PC-9 (cell line): ENCODE results near the gene ZDHHC9. TPM values are rescaled to one million over a fixed set of nuclear protein-coding genes. Genes with fewer than 3 reads are reported as not detected.
"Not testable (repeated sequence)": the region's sequence is repeated elsewhere in the genome, so short reads cannot be mapped to it uniquely, and the experiment has no call there.

ENCODE experiments used
- BruUV-seq: library from RNA; stranded (reverse); fragments of 400-500 nt; replicated peaks from 2 replicates; lab custom pipeline; 2021; lab: Mats Ljungman, UMichigan
- CTCF ChIA-PET: fragments of 300-600 bp; sonication (Branson Sonifier 250); formaldehyde crosslinking; loops from one replicate; lab custom pipeline; 2022; ENCODE audit warnings: antibody characterized with exemption; lab: Charles Lee
- POLR2A ChIA-PET: fragments of 300-600 bp; sonication (Branson Sonifier 250); formaldehyde crosslinking; loops from one replicate; lab custom pipeline; 2022; ENCODE audit warnings: antibody characterized with exemption; ENCODE audit not compliant: unreplicated experiment; lab: Charles Lee
- DNase-seq, 2 experiments: peaks; one replicate each; pipeline versions ENCODE4 v3.0.0 to v3.0.0-alpha.2; 2015 to 2022; ENCODE audit warnings: mixed read lengths in 1 of 2
- H2AFZ ChIP-seq: fragments of 200-600 bp; sonication (generic); 2 replicates; pipeline ENCODE4 v1.8.1; 2017; ENCODE audit warnings: antibody characterized with exemption
- H3F3A ChIP-seq: fragments of 200-600 bp; sonication (generic); 2 replicates; pipeline ENCODE4 v1.8.1; 2017; ENCODE audit warnings: antibody characterized with exemption, mild to moderate bottlenecking, low read depth; ENCODE audit not compliant: insufficient read depth
- H3K27ac ChIP-seq: fragments of 200-600 bp; sonication (generic); 2 replicates; pipeline ENCODE4 v1.6.1; 2016; ENCODE audit warnings: mixed run types
- H3K27me3 ChIP-seq: fragments of 200-600 bp; sonication (generic); 2 replicates; pipeline ENCODE4 v1.6.1; 2016; ENCODE audit warnings: low read depth, mixed run types; ENCODE audit not compliant: insufficient read depth
- H3K36me3 ChIP-seq: fragments of 200-600 bp; sonication (generic); 2 replicates; pipeline ENCODE4 v1.6.1; 2016; ENCODE audit warnings: low read depth, mixed run types
- H3K4me1 ChIP-seq: fragments of 200-600 bp; sonication (generic); replicated peaks from 2 replicates; pipeline ENCODE4 v1.6.1; 2016; ENCODE audit warnings: mixed run types; ENCODE audit not compliant: insufficient read depth
- H3K4me2 ChIP-seq: fragments of 200-600 bp; sonication (generic); 2 replicates; pipeline ENCODE4 v1.6.1; 2017; ENCODE audit warnings: mixed run types
- H3K4me3 ChIP-seq: fragments of 200-600 bp; sonication (generic); 2 replicates; pipeline ENCODE4 v1.6.1; 2016; ENCODE audit warnings: mixed run types
- H3K79me2 ChIP-seq: fragments of 200-600 bp; sonication (generic); 2 replicates; pipeline ENCODE4 v1.6.1; 2017; ENCODE audit warnings: low read depth, mixed run types
- H3K9me2 ChIP-seq: fragments of 200-600 bp; sonication (generic); 2 replicates; pipeline ENCODE4 v1.8.1; 2017; ENCODE audit warnings: mild to moderate bottlenecking; ENCODE audit not compliant: insufficient read depth
- H3K9me3 ChIP-seq: fragments of 200-600 bp; sonication (generic); 2 replicates; pipeline ENCODE4 v1.8.1; 2016; ENCODE audit warnings: low read depth; ENCODE audit not compliant: insufficient read depth
- H4K20me1 ChIP-seq: fragments of 200-600 bp; sonication (generic); 2 replicates; pipeline ENCODE4 v1.8.1; 2017; ENCODE audit not compliant: insufficient read depth
- EZH2 ChIP-seq: fragments of 200-600 bp; sonication (generic); IDR thresholded peaks from 2 replicates; pipeline ENCODE4 v1.8.0; 2017; ENCODE audit warnings: antibody characterized with exemption, low read depth
- intact Hi-C: fragments of 100-400 bp; cut with micrococcal nuclease; formaldehyde crosslinking; loops from one replicate; pipeline ENCODE4 v1.10.0; 2022; ENCODE audit not compliant: unreplicated experiment
- total RNA-seq: library from RNA; stranded (reverse); gene quantifications from 2 replicates; pipeline ENCODE4 v1.2.3, GENCODE V29; 2021
- TF ChIP-seq, protein P1 (sequence below): fragments of 200-600 bp; sonication (generic); conservative IDR thresholded peaks from 2 replicates; pipeline ENCODE4 v1.6.1; 2017; ENCODE audit warnings: mixed run types, antibody characterized with exemption, mild to moderate bottlenecking, moderate library complexity

ZDHHC9 gene
- total RNA-seq, 1 experiment from 2014 or later: 108 TPM

DNA sequence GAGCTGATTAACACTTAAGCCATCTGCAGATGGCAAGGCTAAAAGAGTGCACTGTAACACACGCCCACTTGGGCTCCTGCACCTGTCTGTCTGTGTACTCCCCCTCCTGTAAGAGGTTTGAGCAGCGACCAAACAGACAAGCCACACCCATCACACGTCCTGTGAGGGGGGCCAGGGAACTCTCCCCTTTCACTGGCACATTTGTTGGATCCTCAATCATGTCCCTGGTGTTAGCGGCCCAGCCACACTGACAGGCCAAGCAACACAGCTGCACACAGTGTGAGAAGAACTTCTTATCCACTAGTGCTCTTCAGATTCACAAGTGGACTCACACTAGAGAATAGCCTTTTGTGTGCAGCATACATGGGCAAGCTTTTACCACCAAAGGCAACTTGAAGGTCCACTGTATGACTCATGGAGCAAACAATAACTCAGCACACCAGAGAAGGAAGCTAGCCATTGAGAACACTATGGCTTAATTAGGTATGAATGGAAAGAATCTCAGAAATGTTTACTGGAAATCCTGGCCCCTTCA lies 33.2 kb upstream of the ZDHHC9 start:
- no TSS peak for BruUV-seq
- no peak for TF ChIP-seq EZH2
- TF ChIP-seq, protein P1, sequence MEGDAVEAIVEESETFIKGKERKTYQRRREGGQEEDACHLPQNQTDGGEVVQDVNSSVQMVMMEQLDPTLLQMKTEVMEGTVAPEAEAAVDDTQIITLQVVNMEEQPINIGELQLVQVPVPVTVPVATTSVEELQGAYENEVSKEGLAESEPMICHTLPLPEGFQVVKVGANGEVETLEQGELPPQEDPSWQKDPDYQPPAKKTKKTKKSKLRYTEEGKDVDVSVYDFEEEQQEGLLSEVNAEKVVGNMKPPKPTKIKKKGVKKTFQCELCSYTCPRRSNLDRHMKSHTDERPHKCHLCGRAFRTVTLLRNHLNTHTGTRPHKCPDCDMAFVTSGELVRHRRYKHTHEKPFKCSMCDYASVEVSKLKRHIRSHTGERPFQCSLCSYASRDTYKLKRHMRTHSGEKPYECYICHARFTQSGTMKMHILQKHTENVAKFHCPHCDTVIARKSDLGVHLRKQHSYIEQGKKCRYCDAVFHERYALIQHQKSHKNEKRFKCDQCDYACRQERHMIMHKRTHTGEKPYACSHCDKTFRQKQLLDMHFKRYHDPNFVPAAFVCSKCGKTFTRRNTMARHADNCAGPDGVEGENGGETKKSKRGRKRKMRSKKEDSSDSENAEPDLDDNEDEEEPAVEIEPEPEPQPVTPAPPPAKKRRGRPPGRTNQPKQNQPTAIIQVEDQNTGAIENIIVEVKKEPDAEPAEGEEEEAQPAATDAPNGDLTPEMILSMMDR: no peak
- no peaks in the 10 kb centered on the region for H3K27me3 ChIP-seq
- H3K4me3 ChIP-seq: no peak overlapping the region
- no peaks in the 10 kb centered on the region for H3K79me2 ChIP-seq
- ChIA-PET CTCF (no interaction called here), POLR2A (interaction anchor here (0.8 kb wide), 1 partner anchor 31 kb away, joined by 9 read pairs; no protein-coding TSS in a partner anchor)
- H3K4me2 ChIP-seq: peak overlapping the region; percentile 53
- no peaks in the 10 kb centered on the region for H4K20me1 ChIP-seq
- H3K9me2 ChIP-seq: no peaks in the 10 kb centered on the region
- H3K9me3 ChIP-seq: no peaks in the 10 kb centered on the region; the same call in 1 of the 2 replicates
- intact Hi-C loops: loop anchor here (1.0 kb wide), 2 partner anchors 28 to 34 kb away; partner anchors contain the start of gene ZDHHC9
- peak; percentile 53 to 95 for DNase-seq
- H3K27ac ChIP-seq: peak overlapping the region; percentile 82
- H3K4me1 ChIP-seq: peaks cover 26% of the 10 kb centered on the region
- peak overlapping the region; percentile 69 for H2AFZ ChIP-seq
- H3F3A ChIP-seq: peaks cover 16% of the 10 kb centered on the region; the same call in 1 of the 2 replicates
- no peaks in the 10 kb centered on the region for H3K36me3 ChIP-seq

DNA sequence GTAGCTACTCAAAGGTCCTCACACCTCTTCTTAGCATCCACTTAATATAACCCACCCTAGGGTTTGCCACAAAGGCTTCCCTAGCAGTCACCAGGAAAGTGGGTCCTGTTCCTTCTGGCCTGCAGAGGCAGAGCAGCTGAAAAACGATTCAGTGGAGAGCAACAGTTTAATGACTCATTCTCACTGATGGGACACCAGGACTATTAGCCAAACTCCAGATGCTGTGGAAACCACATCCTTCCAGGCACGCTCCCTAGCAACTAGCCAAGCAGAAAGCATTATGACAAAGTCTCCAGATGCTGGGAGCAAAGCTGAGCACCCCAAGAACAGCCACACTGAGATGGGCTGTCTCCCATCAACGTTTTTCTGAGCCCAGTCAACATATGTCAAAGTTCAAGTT lies 32.0 kb upstream of the ZDHHC9 start:
- Histone ChIP-seq H4K20me1 (no peaks in the 10 kb centered on the region), H3K79me2 (no peaks in the 10 kb centered on the region), H3K4me3 (no peak overlapping the region), H3K27me3 (0 out of 2 replicates have a peak, but pooled peaks cover 8% of the 10 kb centered on the region), H2AFZ (no peak overlapping the region), H3F3A (peaks cover 16% of the 10 kb centered on the region; the same call in 1 of the 2 replicates), H3K36me3 (no peaks in the 10 kb centered on the region), H3K9me2 (no peaks in the 10 kb centered on the region), H3K4me1 (peaks cover 26% of the 10 kb centered on the region), H3K9me3 (no peaks in the 10 kb centered on the region; the same call in 1 of the 2 replicates), H3K27ac (no peak overlapping the region), H3K4me2 (no peak overlapping the region)
- intact Hi-C loops: no loop called here
- ChIA-PET CTCF (no interaction called here), POLR2A (no interaction called here)
- TF ChIP-seq, protein P1: no peak
- no peak for TF ChIP-seq EZH2
- BruUV-seq: no TSS peak
- DNase-seq: peak; percentile 3 to 56

GRCh38 chrX:129872524-129872923 lies 28.8 kb upstream of the ZDHHC9 start:
- Histone ChIP-seq H3K27me3 (0 out of 2 replicates have a peak, but pooled peaks cover 8% of the 10 kb centered on the region), H3K9me2 (no peaks in the 10 kb centered on the region), H2AFZ (no peak overlapping the region), H3K9me3 (no peaks in the 10 kb centered on the region; the same call in 1 of the 2 replicates), H3K27ac (no peak overlapping the region), H3K4me2 (no peak overlapping the region), H3F3A (peaks cover 15% of the 10 kb centered on the region; the same call in 1 of the 2 replicates), H3K4me3 (no peak overlapping the region), H4K20me1 (no peaks in the 10 kb centered on the region), H3K79me2 (no peaks in the 10 kb centered on the region), H3K36me3 (no peaks in the 10 kb centered on the region), H3K4me1 (peaks cover 21% of the 10 kb centered on the region)
- BruUV-seq: no TSS peak
- no peak for TF ChIP-seq EZH2
- TF ChIP-seq, protein P1: no peak
- ChIA-PET CTCF (no interaction called here), POLR2A (no interaction called here)
- DNase-seq: no peak
- intact Hi-C loops: no loop called here

DNA sequence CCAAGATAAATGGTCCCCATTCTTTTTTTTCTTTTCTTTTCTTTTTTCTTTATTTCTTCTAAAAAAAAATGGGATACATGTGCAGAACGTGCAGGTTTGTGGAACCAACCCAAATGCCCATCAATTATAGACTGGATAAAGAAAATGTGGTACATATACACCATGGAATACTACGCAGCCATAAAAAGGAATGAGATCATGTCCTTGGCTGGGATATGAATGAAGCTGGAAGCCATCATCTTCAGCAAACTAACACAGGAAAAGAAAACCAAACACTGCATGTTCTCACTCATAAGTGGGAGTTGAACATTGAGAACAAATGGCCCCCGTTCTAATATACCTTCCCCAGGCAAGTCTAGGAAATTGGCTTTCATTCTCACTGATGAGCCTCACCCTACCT lies 22.6 kb upstream of the ZDHHC9 start:
- DNase-seq, H3K27me3 ChIP-seq, intact Hi-C loops, H3K9me2 ChIP-seq, H3K36me3 ChIP-seq, H3K79me2 ChIP-seq, BruUV-seq, H3K9me3 ChIP-seq, H3K27ac ChIP-seq, H3K4me2 ChIP-seq, CTCF ChIA-PET, H4K20me1 ChIP-seq, H2AFZ ChIP-seq, H3F3A ChIP-seq, H3K4me1 ChIP-seq, H3K4me3 ChIP-seq, POLR2A ChIA-PET: not testable (repeated sequence)

- H2AFZ ChIP-seq, H3K4me3 ChIP-seq, POLR2A ChIA-PET, H3K4me1 ChIP-seq, H3K4me2 ChIP-seq, H3K27me3 ChIP-seq, H3K79me2 ChIP-seq, CTCF ChIA-PET, H4K20me1 ChIP-seq, DNase-seq, H3K9me3 ChIP-seq, H3K27ac ChIP-seq, BruUV-seq, H3K36me3 ChIP-seq, H3F3A ChIP-seq, intact Hi-C loops, H3K9me2 ChIP-seq: not testable (repeated sequence)
Observed at GRCh38 chrX:129859134-129859533, 15.4 kb upstream of the ZDHHC9 start.
